ENCODE data around the gene KDM3A. TPM values are rescaled to one million over a fixed set of nuclear protein-coding genes. Genes with fewer than 3 reads are reported as not detected.

KDM3A gene
- total RNA-seq, 1 donor from 2014 or later, result 46.0 TPM

GRCh38 chr2:86396291-86396785, 44.8 kb upstream of the KDM3A start:
- POLR2A ChIA-PET, result interaction anchor here (0.6 to 0.7 kb wide), 2 partner anchors 35 to 45 kb away, joined by 3 to 4 read pairs; partner anchors contain the start of gene KDM3A
- ATAC-seq (ENCODE audit: low read depth) (no peak), DNase-seq (no peak)
- Mint-ChIP-seq H3K4me3 (no peak overlapping the region), H3K27ac (no peak overlapping the region), H3K4me1 (peaks cover 14% of the 10 kb centered on the region), H3K27me3 (peaks cover 10% of the 10 kb centered on the region), H3K36me3 (ENCODE audit: low read depth) (no peaks in the 10 kb centered on the region), H3K9me3 (peaks cover 5% of the 10 kb centered on the region)
- intact Hi-C loops (cut with micrococcal nuclease), result no loop called here
- CTCF ChIA-PET, result no interaction called here
- no peak for TF ChIP-seq CTCF (IDR thresholded peaks at IDR 0.05)

- DNase-seq (no peak), ATAC-seq (ENCODE audit: low read depth) (no peak)
- Mint-ChIP-seq H3K9me3 (no peaks in the 10 kb centered on the region), H3K4me1 (peaks cover 14% of the 10 kb centered on the region), H3K4me3 (no peak overlapping the region), H3K27ac (no peak overlapping the region), H3K27me3 (peaks cover 10% of the 10 kb centered on the region), H3K36me3 (ENCODE audit: low read depth) (no peaks in the 10 kb centered on the region)
- ChIA-PET POLR2A (no interaction called here), CTCF (no interaction called here)
- TF ChIP-seq CTCF (IDR thresholded peaks at IDR 0.05), result no peak
- intact Hi-C loops (cut with micrococcal nuclease), result no loop called here
These were observed 43.2 kb upstream of the KDM3A start for GRCh38 chr2:86397986-86398385.

GRCh38 chr2:86398500-86399474, 42.4 kb upstream of the KDM3A start:
- peaks cover 10% of the 10 kb centered on the region for H3K27me3 Mint-ChIP-seq
- no peaks in the 10 kb centered on the region for H3K9me3 Mint-ChIP-seq
- ChIA-PET POLR2A (no interaction called here), CTCF (interaction anchor here (0.6 kb wide), 1 partner anchor 28 kb away, joined by 3 read pairs; no protein-coding TSS in a partner anchor)
- intact Hi-C loops (cut with micrococcal nuclease), result no loop called here
- no peaks in the 10 kb centered on the region for H3K36me3 Mint-ChIP-seq (ENCODE audit: low read depth)
- no peak for TF ChIP-seq CTCF (IDR thresholded peaks at IDR 0.05)
- ATAC-seq (ENCODE audit: low read depth) (no peak), DNase-seq (no peak)
- no peak overlapping the region for H3K27ac Mint-ChIP-seq
- no peak overlapping the region for H3K4me3 Mint-ChIP-seq
- peaks cover 8% of the 10 kb centered on the region for H3K4me1 Mint-ChIP-seq

GRCh38 chr2:86400321-86400720, 40.9 kb upstream of the KDM3A start:
- CTCF ChIA-PET, result no interaction called here
- H3K9me3 Mint-ChIP-seq, result no peaks in the 10 kb centered on the region

More at GRCh38 chr2:86400321-86400720, 40.9 kb upstream of the KDM3A start:
- Mint-ChIP-seq H3K36me3 (ENCODE audit: low read depth) (no peaks in the 10 kb centered on the region), H3K4me1 (peaks cover 3% of the 10 kb centered on the region), H3K27ac (no peak overlapping the region), H3K27me3 (peaks cover 10% of the 10 kb centered on the region), H3K4me3 (no peak overlapping the region)
- no peak for ATAC-seq (ENCODE audit: low read depth)
- TF ChIP-seq CTCF (IDR thresholded peaks at IDR 0.05), result no peak
- intact Hi-C loops (cut with micrococcal nuclease), result no loop called here
- POLR2A ChIA-PET, result no interaction called here
- no peak for DNase-seq

All from activated B cell treated with CpG ODN at 0.5 μM for 24 hours (primary cell).